Measurements from ENCODE around the gene MRPL45.

MRPL45 gene

GRCh38 chr17:38325221-38325851 is 28.4 kb downstream of the MRPL45 start:
- DNase-seq = no peak

- DNase-seq = no peak
These were observed 30.2 kb downstream of the MRPL45 start for GRCh38 chr17:38326996-38327792.

GRCh38 chr17:38327936-38328335 is 31.0 kb downstream of the MRPL45 start:
- DNase-seq = no peak

- no peak for DNase-seq
These were observed 31.7 kb downstream of the MRPL45 start for GRCh38 chr17:38328620-38329019.

GRCh38 chr17:38329284-38329683 is 32.3 kb downstream of the MRPL45 start:
- DNase-seq = no peak

GRCh38 chr17:38329808-38330730 is 33.1 kb downstream of the MRPL45 start:
- DNase-seq = no peak

- no peak for DNase-seq
These were observed 34.0 kb downstream of the MRPL45 start for GRCh38 chr17:38330941-38331411.

GRCh38 chr17:38332735-38333134 is 35.8 kb downstream of the MRPL45 start:
- DNase-seq = no peak

- DNase-seq = peak; percentile 19
These were observed 36.8 kb downstream of the MRPL45 start for GRCh38 chr17:38333635-38334295.

- no peak for DNase-seq
These were observed 37.8 kb downstream of the MRPL45 start for GRCh38 chr17:38334480-38335364.

- DNase-seq = no peak
These were observed 39.9 kb downstream of the MRPL45 start for GRCh38 chr17:38336838-38337237.

- peak; percentile 32 for DNase-seq
These were observed 41.1 kb downstream of the MRPL45 start for GRCh38 chr17:38338053-38338452.

- DNase-seq = no peak
These were observed 41.6 kb downstream of the MRPL45 start for GRCh38 chr17:38338535-38338934.

- no peak for DNase-seq
These were observed 42.9 kb downstream of the MRPL45 start for GRCh38 chr17:38339891-38340290.

GRCh38 chr17:38341035-38341721 is 44.2 kb downstream of the MRPL45 start:
- peak; percentile 89 for DNase-seq

- DNase-seq = no peak
These were observed 46.1 kb downstream of the MRPL45 start for GRCh38 chr17:38342886-38343607.

GRCh38 chr17:38343608-38344419 is 46.8 kb downstream of the MRPL45 start, which contains the start of gene GPR179:
GPR179 (minus strand) TSS chr17:38343956; CDS start chr17:38343789, 167 bp downstream.
- DNase-seq = peak; percentile 42

GRCh38 chr17:38344420-38344745 is 47.4 kb downstream of the MRPL45 start:
- no peak for DNase-seq

- no peak for DNase-seq
These were observed 48.8 kb downstream of the MRPL45 start for GRCh38 chr17:38345743-38346142.

Data from NCI-H1092 treated with DMSO at 0.1 percent for 48 hours (cell line).